ENCODE measurements around the gene IQSEC3.

IQSEC3 gene

DNA sequence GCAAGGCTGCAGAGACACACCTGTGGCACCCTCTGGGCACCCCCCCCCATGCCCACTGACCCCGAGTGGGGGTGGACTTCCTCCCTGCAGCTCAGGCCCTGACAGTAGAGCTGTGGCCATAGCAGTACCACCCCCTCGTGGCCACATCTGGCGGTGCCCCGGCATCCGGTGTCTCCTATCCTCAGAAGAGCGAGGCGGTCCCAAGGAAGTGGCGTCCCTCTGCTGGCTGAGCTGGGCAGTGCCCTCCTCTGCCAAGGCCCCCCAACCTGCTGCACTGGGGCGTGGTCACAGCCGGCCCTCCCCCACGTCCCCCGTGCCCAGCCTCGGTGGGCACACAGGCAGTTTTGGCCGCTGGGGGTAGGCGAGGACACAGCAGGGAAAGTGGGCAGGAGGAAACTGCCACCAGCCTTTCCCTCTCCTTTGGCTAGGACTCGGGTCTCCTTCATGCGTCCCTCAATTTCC is 153.4 kb downstream of the IQSEC3 start:
- DNase-seq (ENCODE audit: low read depth), result peak; percentile 37
- TF ChIP-seq, protein P1, sequence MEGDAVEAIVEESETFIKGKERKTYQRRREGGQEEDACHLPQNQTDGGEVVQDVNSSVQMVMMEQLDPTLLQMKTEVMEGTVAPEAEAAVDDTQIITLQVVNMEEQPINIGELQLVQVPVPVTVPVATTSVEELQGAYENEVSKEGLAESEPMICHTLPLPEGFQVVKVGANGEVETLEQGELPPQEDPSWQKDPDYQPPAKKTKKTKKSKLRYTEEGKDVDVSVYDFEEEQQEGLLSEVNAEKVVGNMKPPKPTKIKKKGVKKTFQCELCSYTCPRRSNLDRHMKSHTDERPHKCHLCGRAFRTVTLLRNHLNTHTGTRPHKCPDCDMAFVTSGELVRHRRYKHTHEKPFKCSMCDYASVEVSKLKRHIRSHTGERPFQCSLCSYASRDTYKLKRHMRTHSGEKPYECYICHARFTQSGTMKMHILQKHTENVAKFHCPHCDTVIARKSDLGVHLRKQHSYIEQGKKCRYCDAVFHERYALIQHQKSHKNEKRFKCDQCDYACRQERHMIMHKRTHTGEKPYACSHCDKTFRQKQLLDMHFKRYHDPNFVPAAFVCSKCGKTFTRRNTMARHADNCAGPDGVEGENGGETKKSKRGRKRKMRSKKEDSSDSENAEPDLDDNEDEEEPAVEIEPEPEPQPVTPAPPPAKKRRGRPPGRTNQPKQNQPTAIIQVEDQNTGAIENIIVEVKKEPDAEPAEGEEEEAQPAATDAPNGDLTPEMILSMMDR (conservative IDR thresholded peaks at IDR 0.05; ENCODE audit: low read length), result peak; percentile 51
- H3K4me3 ChIP-seq (ENCODE audit: low read length), result no peak overlapping the region

DNA sequence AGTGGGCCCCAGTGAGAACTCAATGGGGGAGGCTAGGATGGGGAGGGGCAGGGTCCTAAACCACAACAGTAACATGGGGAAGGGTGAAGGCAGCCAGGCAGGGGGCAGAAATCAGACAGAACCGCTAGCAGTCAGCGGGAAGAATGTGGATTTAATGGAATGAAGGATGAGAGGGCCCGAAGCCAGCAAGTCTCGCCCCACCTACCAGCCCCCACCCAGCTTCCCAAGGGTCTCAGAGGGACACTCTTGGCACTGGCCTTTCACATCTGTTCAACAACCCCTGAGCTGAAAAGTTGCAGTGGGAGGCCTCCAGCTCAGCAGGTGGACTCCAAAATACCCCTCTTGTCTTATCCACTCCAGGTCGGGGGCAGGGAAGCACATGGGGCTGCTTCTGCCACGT is 153.9 kb downstream of the IQSEC3 start:
- no peak overlapping the region for H3K4me3 ChIP-seq (ENCODE audit: low read length)
- no peak for DNase-seq (ENCODE audit: low read depth)
- TF ChIP-seq, protein P1 (conservative IDR thresholded peaks at IDR 0.05; ENCODE audit: low read length), result no peak

DNA sequence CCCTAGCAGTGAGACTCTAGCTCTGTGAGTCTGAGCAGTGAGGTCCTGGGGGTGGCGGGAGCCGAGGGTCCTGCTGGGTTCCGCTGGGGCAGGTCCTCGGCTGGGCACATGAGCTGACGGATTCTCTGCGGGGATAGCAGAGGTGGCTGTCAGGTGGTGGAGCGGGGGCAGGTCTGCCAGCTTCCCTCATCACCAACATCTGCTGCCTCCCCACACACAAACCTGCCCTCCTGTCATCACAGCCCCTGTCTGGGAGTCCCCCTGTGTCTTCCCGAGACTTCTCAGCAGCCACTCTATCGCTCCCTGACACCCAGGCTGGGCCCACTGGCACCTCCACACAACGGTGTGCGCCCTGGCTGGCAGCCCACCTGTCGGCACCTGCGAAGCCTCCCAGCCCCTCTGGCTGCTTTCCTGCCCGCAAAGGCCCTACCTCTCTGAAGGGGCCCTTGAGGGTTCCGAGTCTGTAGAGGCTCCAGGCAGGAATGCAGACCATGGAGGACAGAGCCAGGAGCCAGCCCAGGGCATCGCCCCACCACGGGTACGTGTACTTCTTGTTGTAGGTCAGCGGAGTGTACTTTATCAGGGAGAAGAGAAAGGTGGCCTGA is 154.5 kb downstream of the IQSEC3 start:
- no peak for DNase-seq (ENCODE audit: low read depth)
- no peak overlapping the region for H3K4me3 ChIP-seq (ENCODE audit: low read length)
- TF ChIP-seq, protein P1 (conservative IDR thresholded peaks at IDR 0.05; ENCODE audit: low read length), result no peak

DNA sequence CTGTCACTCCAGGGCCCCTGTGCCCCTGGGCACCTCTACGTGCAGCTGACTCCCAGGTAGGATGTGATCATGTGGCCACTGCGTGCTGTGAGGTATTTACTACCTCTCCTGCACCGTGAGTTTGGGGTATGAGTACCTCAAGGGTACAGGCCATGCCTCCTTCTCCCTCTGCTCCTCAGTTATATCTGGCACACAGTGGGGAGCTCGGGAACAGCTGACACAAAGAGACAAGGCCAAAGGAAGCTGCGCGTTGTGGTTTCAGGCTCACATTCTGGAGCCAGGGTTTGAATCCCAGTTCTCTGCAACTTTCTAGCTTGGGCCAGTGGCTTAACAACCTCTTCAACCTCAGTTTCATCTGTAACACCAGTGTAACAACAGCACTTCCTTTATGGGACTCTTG is 155.2 kb downstream of the IQSEC3 start:
- DNase-seq (ENCODE audit: low read depth), result no peak
- H3K4me3 ChIP-seq (ENCODE audit: low read length), result no peak overlapping the region
- TF ChIP-seq, protein P1 (conservative IDR thresholded peaks at IDR 0.05; ENCODE audit: low read length), result no peak

DNA sequence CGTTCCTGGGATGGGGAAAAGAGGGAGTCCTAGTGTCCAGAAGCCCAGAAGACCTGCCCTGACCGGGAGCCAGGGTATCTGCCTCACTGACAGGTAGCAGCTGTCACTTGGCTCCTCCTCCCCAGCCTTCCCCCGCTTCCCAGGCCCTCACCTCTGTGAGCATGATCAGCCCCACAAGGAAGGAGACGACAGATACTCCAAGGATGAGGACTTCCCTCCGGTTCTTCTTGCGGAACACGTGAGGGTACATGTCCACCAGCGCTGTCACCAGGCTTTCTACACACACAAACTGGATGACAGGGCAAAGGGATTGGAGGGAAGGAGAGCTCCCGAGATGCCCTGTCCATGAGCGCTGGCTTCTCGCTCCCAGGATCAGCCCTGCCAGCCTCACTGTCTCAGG is 157.3 kb downstream of the IQSEC3 start:
- TF ChIP-seq, protein P1 (conservative IDR thresholded peaks at IDR 0.05; ENCODE audit: low read length), result no peak
- DNase-seq (ENCODE audit: low read depth), result no peak

DNA sequence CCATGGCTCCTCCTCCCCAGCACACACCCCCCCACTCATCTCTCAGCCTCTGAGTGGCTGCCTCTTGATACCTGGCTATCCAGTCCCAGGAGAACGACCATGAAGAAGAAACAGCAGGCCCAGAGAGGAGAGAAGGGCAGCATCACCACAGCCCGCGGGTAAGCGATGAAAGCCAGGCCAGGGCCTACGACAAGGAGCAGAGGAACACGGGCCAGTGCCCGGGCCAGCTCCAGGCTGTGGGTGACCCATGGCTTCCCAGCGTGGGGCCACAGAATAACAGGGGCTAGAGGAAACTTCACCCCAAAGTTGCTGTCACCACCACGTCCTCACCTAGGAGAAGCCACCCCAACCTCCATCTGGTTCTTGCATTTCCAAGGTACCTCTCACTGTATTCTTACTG is 157.8 kb downstream of the IQSEC3 start:
- TF ChIP-seq, protein P1 (conservative IDR thresholded peaks at IDR 0.05; ENCODE audit: low read length), result no peak
- no peak overlapping the region for H3K4me3 ChIP-seq (ENCODE audit: low read length)
- DNase-seq (ENCODE audit: low read depth), result no peak

More for the DNA sequence above, 157.3 kb downstream of the IQSEC3 start:
- H3K4me3 ChIP-seq (ENCODE audit: low read length), result no peak overlapping the region

DNA sequence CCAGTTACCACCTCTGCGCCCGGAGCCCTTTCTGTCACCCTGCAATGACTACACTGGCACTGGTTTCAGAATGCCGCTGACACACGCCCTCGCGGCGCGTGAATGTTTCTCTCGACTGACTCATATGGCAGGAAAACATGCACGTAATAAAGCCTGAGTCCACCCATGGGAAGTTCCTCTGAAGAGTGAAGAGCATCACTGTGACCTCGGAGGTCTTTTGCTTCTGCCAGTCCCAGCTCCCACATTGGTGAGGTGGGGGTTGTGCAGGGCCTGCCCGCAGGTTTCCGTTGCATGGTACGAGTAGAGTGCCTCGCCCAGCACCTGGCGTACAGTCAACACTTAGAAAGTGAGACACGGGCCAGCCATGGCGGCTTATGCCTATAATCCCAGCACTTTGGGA is 158.4 kb downstream of the IQSEC3 start:
- no peak overlapping the region for H3K4me3 ChIP-seq (ENCODE audit: low read length)
- DNase-seq (ENCODE audit: low read depth), result no peak
- TF ChIP-seq, protein P1 (conservative IDR thresholded peaks at IDR 0.05; ENCODE audit: low read length), result no peak

Measured in AG10803 (cell line).